ENCODE data around the gene GGCT. TPM values are rescaled to one million over a fixed set of nuclear protein-coding genes. Genes with fewer than 3 reads are reported as not detected.
"Not testable (repeated sequence)": the region's sequence is repeated elsewhere in the genome, so short reads cannot be mapped to it uniquely, and the experiment has no call there.

The GGCT gene
- total and polyA plus RNA-seq, 3 donors from 2014 or later, result 14.7 to 21.8 (median 17.8) TPM

DNA sequence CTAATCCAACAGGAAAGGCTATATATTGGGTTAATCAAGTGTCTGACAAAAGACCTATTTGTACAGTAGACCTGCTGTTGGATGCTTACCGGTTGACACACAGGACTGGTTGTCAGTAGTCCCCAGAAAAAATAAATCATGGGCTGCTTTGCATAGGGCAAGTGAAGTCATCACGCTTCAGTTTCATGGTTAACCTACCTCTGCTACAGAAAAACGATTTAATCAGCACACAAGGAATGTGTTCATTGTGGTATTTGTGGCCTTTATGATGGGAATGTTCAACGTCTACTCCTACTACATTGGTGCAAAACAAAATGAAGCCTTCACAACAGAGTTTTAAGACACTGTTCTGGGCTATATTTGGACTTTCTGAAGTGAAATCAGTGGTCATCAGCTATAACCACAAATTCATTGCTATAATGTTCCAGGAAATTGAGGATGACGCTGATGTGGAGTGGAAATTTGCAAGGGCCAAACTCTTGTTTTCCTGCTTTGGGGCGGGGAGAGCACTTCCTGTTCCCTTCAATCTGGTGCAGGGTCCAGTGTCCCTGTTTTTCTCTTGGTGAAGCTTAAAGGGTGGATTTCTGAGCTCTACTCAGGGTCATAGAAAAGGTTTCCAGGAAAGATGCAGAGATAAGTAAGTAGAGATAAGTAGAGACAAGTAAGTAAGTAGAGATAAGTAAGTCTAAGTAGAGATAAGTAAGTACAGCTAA lies 39.3 kb upstream of the GGCT start:
- DNase-seq, result no peak
- H3K36me3 ChIP-seq (ENCODE audit: low read depth, missing control alignments), result no peaks in the 10 kb centered on the region
- no peaks in the 10 kb centered on the region for H3K4me1 ChIP-seq
- no peak overlapping the region for H3K4me3 ChIP-seq
- H3K27ac ChIP-seq, result no peak overlapping the region
- intact Hi-C loops (cut with DNase I; ENCODE audit: low total_unique reads), result no loop called here
- TF ChIP-seq, protein P1, sequence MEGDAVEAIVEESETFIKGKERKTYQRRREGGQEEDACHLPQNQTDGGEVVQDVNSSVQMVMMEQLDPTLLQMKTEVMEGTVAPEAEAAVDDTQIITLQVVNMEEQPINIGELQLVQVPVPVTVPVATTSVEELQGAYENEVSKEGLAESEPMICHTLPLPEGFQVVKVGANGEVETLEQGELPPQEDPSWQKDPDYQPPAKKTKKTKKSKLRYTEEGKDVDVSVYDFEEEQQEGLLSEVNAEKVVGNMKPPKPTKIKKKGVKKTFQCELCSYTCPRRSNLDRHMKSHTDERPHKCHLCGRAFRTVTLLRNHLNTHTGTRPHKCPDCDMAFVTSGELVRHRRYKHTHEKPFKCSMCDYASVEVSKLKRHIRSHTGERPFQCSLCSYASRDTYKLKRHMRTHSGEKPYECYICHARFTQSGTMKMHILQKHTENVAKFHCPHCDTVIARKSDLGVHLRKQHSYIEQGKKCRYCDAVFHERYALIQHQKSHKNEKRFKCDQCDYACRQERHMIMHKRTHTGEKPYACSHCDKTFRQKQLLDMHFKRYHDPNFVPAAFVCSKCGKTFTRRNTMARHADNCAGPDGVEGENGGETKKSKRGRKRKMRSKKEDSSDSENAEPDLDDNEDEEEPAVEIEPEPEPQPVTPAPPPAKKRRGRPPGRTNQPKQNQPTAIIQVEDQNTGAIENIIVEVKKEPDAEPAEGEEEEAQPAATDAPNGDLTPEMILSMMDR (IDR thresholded peaks at IDR 0.05), result no peak
- no peak for TF ChIP-seq POLR2A (IDR thresholded peaks at IDR 0.05)
- no peaks in the 10 kb centered on the region for H3K9me3 ChIP-seq
- WGBS, 2 donors, result 69 to 76% methylated on average over 6 of the region's 6 CpGs
- H3K27me3 ChIP-seq, result no peaks in the 10 kb centered on the region

DNA sequence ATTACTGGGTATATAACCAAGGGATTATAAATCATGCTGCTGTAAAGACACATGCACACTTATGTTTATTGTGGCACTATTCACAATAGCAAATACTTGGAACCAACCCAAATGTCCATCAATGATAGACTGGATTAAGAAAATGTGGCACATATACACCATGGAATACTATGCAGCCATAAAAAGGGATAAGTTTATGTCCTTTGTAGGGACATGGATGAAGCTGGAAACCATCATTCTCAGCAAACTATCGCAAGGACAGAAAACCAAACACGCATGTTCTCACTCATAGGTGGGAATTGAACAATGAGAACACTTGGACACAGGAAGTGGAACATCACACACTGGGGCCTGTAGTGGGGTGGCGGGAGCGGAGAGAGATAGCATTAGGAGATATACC lies 38.5 kb upstream of the GGCT start:
- H3K36me3 ChIP-seq (ENCODE audit: low read depth, missing control alignments); H3K27me3 ChIP-seq; H3K4me3 ChIP-seq; H3K27ac ChIP-seq; DNase-seq; H3K4me1 ChIP-seq; intact Hi-C loops (cut with DNase I; ENCODE audit: low total_unique reads); H3K9me3 ChIP-seq: not testable (repeated sequence)
- 93 to 97% methylated on average over 4 of the region's 4 CpGs for WGBS, 2 donors

DNA sequence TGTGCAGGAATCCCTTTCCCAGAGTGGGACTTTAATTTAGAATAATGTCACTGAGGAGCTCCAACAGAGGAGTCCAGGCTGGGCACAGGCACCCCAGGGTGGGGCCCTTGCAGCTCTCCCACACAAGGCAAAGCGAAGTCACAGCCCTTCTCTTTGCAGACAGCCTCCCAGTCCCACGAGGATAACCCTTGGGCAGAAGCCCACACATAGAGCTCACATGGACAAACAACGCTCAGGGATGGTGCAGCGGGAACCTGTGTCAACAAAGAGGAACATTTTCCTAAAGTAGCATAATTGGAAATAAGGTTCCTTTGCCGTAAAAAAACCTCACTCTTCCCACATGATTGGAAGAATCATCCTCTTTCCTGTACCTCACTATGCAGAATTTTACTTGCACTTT lies 29.3 kb upstream of the GGCT start:
- intact Hi-C loops (cut with DNase I; ENCODE audit: low total_unique reads), result no loop called here
- Histone ChIP-seq H3K36me3 (ENCODE audit: low read depth, missing control alignments) (no peaks in the 10 kb centered on the region), H3K27ac (no peak overlapping the region), H3K4me1 (no peaks in the 10 kb centered on the region), H3K27me3 (no peaks in the 10 kb centered on the region), H3K4me3 (no peak overlapping the region), H3K9me3 (no peaks in the 10 kb centered on the region)
- DNase-seq, result no peak
- 82 to 86% methylated on average over 5 of the region's 5 CpGs for WGBS, 2 donors
- TF ChIP-seq, protein P1 (IDR thresholded peaks at IDR 0.05), result no peak
- no peak for TF ChIP-seq POLR2A (IDR thresholded peaks at IDR 0.05)

DNA sequence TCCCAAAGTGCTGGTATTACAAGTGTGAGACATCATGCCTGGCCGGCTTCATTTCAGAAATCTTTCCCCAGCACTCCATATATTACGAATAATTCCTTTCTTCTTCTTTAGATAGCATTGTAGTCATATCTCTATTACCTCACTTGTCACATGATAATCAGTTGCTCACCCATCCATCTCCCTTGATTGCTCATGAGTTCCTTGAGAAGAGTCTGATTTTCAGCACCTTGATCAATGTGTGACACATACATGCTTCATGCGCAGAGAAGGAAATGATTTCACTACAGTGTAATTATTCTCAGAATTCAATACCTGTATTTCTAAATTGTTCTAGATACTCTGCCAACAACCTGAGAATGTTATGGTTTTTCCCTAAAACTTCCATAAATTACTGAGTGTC lies 26.7 kb upstream of the GGCT start:
- Histone ChIP-seq H3K27ac (no peak overlapping the region), H3K27me3 (no peaks in the 10 kb centered on the region), H3K36me3 (ENCODE audit: low read depth, missing control alignments) (no peaks in the 10 kb centered on the region), H3K9me3 (no peaks in the 10 kb centered on the region), H3K4me1 (no peaks in the 10 kb centered on the region), H3K4me3 (no peak overlapping the region)
- WGBS, 2 donors, result 91 to 99% methylated on average over 3 of the region's 3 CpGs
- no peak for TF ChIP-seq POLR2A (IDR thresholded peaks at IDR 0.05)
- TF ChIP-seq, protein P1 (IDR thresholded peaks at IDR 0.05), result no peak
- DNase-seq, result no peak
- intact Hi-C loops (cut with DNase I; ENCODE audit: low total_unique reads), result no loop called here

DNA sequence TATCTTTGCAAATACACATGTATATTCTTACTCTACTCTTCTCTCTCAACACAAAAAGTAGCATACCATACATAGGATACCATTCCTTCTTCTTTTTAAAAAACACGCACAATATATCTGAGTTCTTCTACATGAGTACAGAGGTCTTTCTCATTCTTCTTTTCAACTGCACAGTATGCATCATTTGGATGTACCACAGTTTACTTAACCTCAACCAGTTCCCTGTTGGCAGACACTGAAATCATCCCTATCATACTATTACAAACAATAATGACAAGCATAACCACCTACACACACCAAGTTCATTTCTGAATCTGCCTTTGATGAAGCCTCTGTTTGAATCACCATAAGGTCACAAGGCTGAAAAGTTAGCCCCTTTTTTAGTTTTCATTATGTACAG lies 25.7 kb upstream of the GGCT start:
- no peak for DNase-seq
- H3K27me3 ChIP-seq, result no peaks in the 10 kb centered on the region
- H3K4me3 ChIP-seq, result no peak overlapping the region
- no peaks in the 10 kb centered on the region for H3K4me1 ChIP-seq
- TF ChIP-seq, protein P1 (IDR thresholded peaks at IDR 0.05), result no peak
- no peak for TF ChIP-seq POLR2A (IDR thresholded peaks at IDR 0.05)
- intact Hi-C loops (cut with DNase I; ENCODE audit: low total_unique reads), result no loop called here
- WGBS, 2 donors, result 100% methylated on average over 1 of the region's 1 CpG
- no peaks in the 10 kb centered on the region for H3K9me3 ChIP-seq
- no peak overlapping the region for H3K27ac ChIP-seq
- no peaks in the 10 kb centered on the region for H3K36me3 ChIP-seq (ENCODE audit: low read depth, missing control alignments)

Measured in testis (tissue), 3 donors.